Fibroblast of the aortic adventitia (primary cell): ENCODE data around the gene FGGY. TPM values are rescaled to one million over a fixed set of nuclear protein-coding genes. Genes with fewer than 3 reads are reported as not detected.
"Not testable (repeated sequence)": the region's sequence is repeated elsewhere in the genome, so short reads cannot be mapped to it uniquely, and the experiment has no call there.

Experiments
- DNase-seq: peaks from one replicate; pipeline ENCODE4 v3.0.0-alpha.2; 2010; ENCODE audit warnings: low read depth
- H3K4me3 ChIP-seq: 2 replicates; pipeline ENCODE4 v1.5.1; 2011; ENCODE audit warnings: low read depth, mild to moderate bottlenecking, control low read depth, low read length, moderate library complexity
- CTCF ChIP-seq: IDR thresholded peaks from 2 replicates; pipeline ENCODE4 v1.5.1; 2011; ENCODE audit warnings: mild to moderate bottlenecking, low read length, control low read depth, inconsistent platforms; ENCODE audit not compliant: insufficient read depth
- total RNA-seq: library from RNA; depleted of rRNA; stranded (reverse); fragments of >200 nt; gene quantifications from 2 replicates; pipeline ENCODE4 v1.2.3, GENCODE V29; 2012; ENCODE audit warnings: low replicate concordance

The FGGY gene
- total RNA-seq, 1 donor = 17.5 TPM

- no peak overlapping the region for H3K4me3 ChIP-seq
- no peak for TF ChIP-seq CTCF
- DNase-seq = peak; percentile 20
Observed at GRCh38 chr1:59601041-59601441, 304.1 kb downstream of the FGGY start.

GRCh38 chr1:59601811-59602210, 304.9 kb downstream of the FGGY start:
- no peak for DNase-seq
- TF ChIP-seq CTCF = no peak
- no peak overlapping the region for H3K4me3 ChIP-seq

- H3K4me3 ChIP-seq = no peak overlapping the region
- TF ChIP-seq CTCF = no peak
- no peak for DNase-seq
Observed at GRCh38 chr1:59604191-59604590, 307.3 kb downstream of the FGGY start.

- no peak for DNase-seq
- TF ChIP-seq CTCF = no peak
- H3K4me3 ChIP-seq = no peak overlapping the region
Observed at GRCh38 chr1:59605184-59605583, 308.3 kb downstream of the FGGY start.

- no peak for TF ChIP-seq CTCF
- H3K4me3 ChIP-seq = no peak overlapping the region
- no peak for DNase-seq
Observed at GRCh38 chr1:59605761-59606160, 308.9 kb downstream of the FGGY start.

GRCh38 chr1:59609245-59609644, 312.4 kb downstream of the FGGY start:
- DNase-seq = no peak
- TF ChIP-seq CTCF = no peak
- H3K4me3 ChIP-seq = no peak overlapping the region

- DNase-seq, H3K4me3 ChIP-seq: not testable (repeated sequence)
Observed at GRCh38 chr1:59610499-59610898, 313.6 kb downstream of the FGGY start.
